Sigmoid colon (tissue), 7 donors: ENCODE measurements around the gene PTPRN. TPM values are rescaled to one million over a fixed set of nuclear protein-coding genes. Genes with fewer than 3 reads are reported as not detected.
"Not testable (repeated sequence)": the region's sequence is repeated elsewhere in the genome, so short reads cannot be mapped to it uniquely, and the experiment has no call there.

Experiments used
- DNase-seq: peaks from one replicate; pipeline ENCODE4 v3.0.0-alpha.2; 2019
- H3K27ac ChIP-seq, 4 donors: fragments of 200-600 bp; sonication (generic); one replicate each; pipeline ENCODE4 v1.5.1; 2016 to 2019; ENCODE audit warnings: mild to moderate bottlenecking in 1 of 4
- H3K27me3 ChIP-seq, 3 donors: fragments of 200-600 bp; sonication (generic); one replicate each; pipeline ENCODE4 v1.5.1; 2019; ENCODE audit warnings: mild to moderate bottlenecking in 1 of 3
- H3K36me3 ChIP-seq, 4 donors: fragments of 200-600 bp; sonication (generic); one replicate each; pipeline ENCODE4 v1.5.1; 2016 to 2019
- H3K4me1 ChIP-seq, 4 donors: fragments of 200-600 bp; sonication (generic); one replicate each; pipeline ENCODE4 v1.5.1; 2017 to 2019
- H3K4me3 ChIP-seq, 4 donors: fragments of 200-600 bp; sonication (generic); one replicate each; pipeline ENCODE4 v1.5.1; 2017 to 2019; ENCODE audit warnings: mild to moderate bottlenecking in 2 of 4, moderate library complexity in 1 of 4
- H3K9me3 ChIP-seq, 4 donors: fragments of 200-600 bp in 3 of 4; sonication (generic) in 3 of 4; one replicate each; pipeline versions ENCODE4 v1.5.1 to v1.6.1; 2013 to 2019
- CTCF ChIP-seq, 4 experiments: fragments of 450-650 bp in 3 of 4; fragments of 200-600 bp in 1 of 4; IDR thresholded peaks; one replicate each; pipeline ENCODE4 v1.5.1; 2016 to 2019; ENCODE audit warnings: antibody characterized with exemption in 4 of 4, mild to moderate bottlenecking in 3 of 4, moderate library complexity in 2 of 4
- EP300 ChIP-seq, 4 donors: sonication (generic); formaldehyde crosslinking; IDR thresholded peaks; one replicate each; pipeline ENCODE4 v1.6.1; 2017; ENCODE audit warnings: antibody characterized with exemption in 4 of 4
- POLR2A ChIP-seq, 2 donors: fragments of 450-650 bp; IDR thresholded peaks; one replicate each; pipeline ENCODE4 v1.6.1; 2016; ENCODE audit warnings: antibody characterized with exemption in 2 of 2, mild to moderate bottlenecking in 2 of 2, moderate library complexity in 2 of 2
- POLR2AphosphoS5 ChIP-seq, 4 donors: sonication (generic); formaldehyde crosslinking; IDR thresholded peaks; one replicate each; pipeline ENCODE4 v1.6.1; 2017; ENCODE audit warnings: antibody characterized with exemption in 4 of 4
- WGBS, 2 donors: extraction: QIAGEN DNeasy Blood & Tissue Kit; methylation state at CpG; one replicate each; pipeline ENCODE4 v1.1.7; 2013; 5-methylcytosine and 5-hydroxymethylcytosine counted together
- intact Hi-C: fragments of 100-400 bp; cut with DNase I; formaldehyde crosslinking; loops from one replicate; pipeline ENCODE4 v1.15.1; 2023
- polyA plus RNA-seq, 3 donors: library from polyadenylated mRNA; stranded (reverse); fragments of 200-250 nt; gene quantifications; one replicate each; pipeline ENCODE4 v1.2.3, GENCODE V29; 2013
- total RNA-seq, 4 donors: library from RNA; depleted of rRNA; stranded (reverse); fragments of >200 nt; gene quantifications; one replicate each; pipeline ENCODE4 v1.1.0, GENCODE V29; 2016
- donor health status: healthy with polysubstance abuse.
- donor health status: Bipolar disorder and iron deficiency.
- donor health status: healthy.

PTPRN gene
- total and polyA plus RNA-seq, 7 donors: 1.2 to 8.8 (median 7.8) TPM; not detected in 2

- Histone ChIP-seq H3K9me3 (no peaks in the 10 kb centered on the region), H3K4me3 (no peak overlapping the region), H3K4me1 (no peaks in the 10 kb centered on the region), H3K36me3 (no peaks in the 10 kb centered on the region), H3K27ac (no peak overlapping the region), H3K27me3 (peaks cover 0 to 20% (median 4%) of the 10 kb centered on the region in 3 donors)
- no peak for DNase-seq
- WGBS, 2 donors: 75 to 91% methylated on average over 16 of the region's 16 CpGs
- no peak for TF ChIP-seq EP300 (IDR thresholded peaks at IDR 0.05)
- TF ChIP-seq CTCF (IDR thresholded peaks at IDR 0.05): no peak
- intact Hi-C loops: no loop called here
These were observed 5.7 kb upstream of the PTPRN start for GRCh38 chr2:219314804-219315468.

GRCh38 chr2:219312683-219313263, 3.6 kb upstream of the PTPRN start:
- H3K9me3 ChIP-seq, H3K27ac ChIP-seq, H3K36me3 ChIP-seq, DNase-seq, H3K4me3 ChIP-seq, intact Hi-C loops: not testable (repeated sequence)
- peaks cover 11 to 42% (median 25%) of the 10 kb centered on the region in 3 donors for H3K27me3 ChIP-seq
- peaks cover 0 to 10% (median 5%) of the 10 kb centered on the region in 4 donors for H3K4me1 ChIP-seq
- 88 to 93% methylated on average over 49 of the region's 49 CpGs for WGBS, 2 donors

GRCh38 chr2:219308142-219309101, 779 bp downstream of the PTPRN start:
- no peak for DNase-seq
- WGBS, 2 donors: 6 to 15% methylated on average over 45 of the region's 45 CpGs
- no peak overlapping the region for H3K27ac ChIP-seq
- no peaks in the 10 kb centered on the region for H3K36me3 ChIP-seq
- H3K4me3 ChIP-seq: no peak overlapping the region
- peaks cover 0 to 10% (median 5%) of the 10 kb centered on the region in 4 donors for H3K4me1 ChIP-seq
- H3K9me3 ChIP-seq: no peaks in the 10 kb centered on the region
- TF ChIP-seq CTCF (IDR thresholded peaks at IDR 0.05) (no peak), EP300 (IDR thresholded peaks at IDR 0.05) (no peak), POLR2A (IDR thresholded peaks at IDR 0.05) (no peak), POLR2AphosphoS5 (IDR thresholded peaks at IDR 0.05) (no peak)
- intact Hi-C loops: no loop called here
- peaks cover 11 to 63% (median 29%) of the 10 kb centered on the region in 3 donors for H3K27me3 ChIP-seq

- 77 to 88% methylated on average over 1 of the region's 1 CpG for WGBS, 2 donors
- Histone ChIP-seq H3K27me3 (peaks cover 11 to 67% (median 29%) of the 10 kb centered on the region in 3 donors), H3K27ac (no peak overlapping the region), H3K9me3 (no peaks in the 10 kb centered on the region), H3K4me1 (peaks cover 0 to 10% (median 5%) of the 10 kb centered on the region in 4 donors), H3K36me3 (no peaks in the 10 kb centered on the region), H3K4me3 (no peak overlapping the region)
- no peak for DNase-seq
- intact Hi-C loops: no loop called here
- TF ChIP-seq CTCF (IDR thresholded peaks at IDR 0.05) (no peak), POLR2AphosphoS5 (IDR thresholded peaks at IDR 0.05) (no peak), EP300 (IDR thresholded peaks at IDR 0.05) (no peak), POLR2A (IDR thresholded peaks at IDR 0.05) (no peak)
These were observed 3.2 kb downstream of the PTPRN start for GRCh38 chr2:219306047-219306446.

- TF ChIP-seq EP300 (IDR thresholded peaks at IDR 0.05): no peak
- no peak for TF ChIP-seq POLR2A (IDR thresholded peaks at IDR 0.05)
- TF ChIP-seq CTCF (IDR thresholded peaks at IDR 0.05): no peak
- no peak for TF ChIP-seq POLR2AphosphoS5 (IDR thresholded peaks at IDR 0.05)
- 57% methylated on average over 2 of the region's 2 CpGs for WGBS, 2 donors
These were observed 5.0 kb downstream of the PTPRN start for GRCh38 chr2:219304223-219304622.

More at GRCh38 chr2:219304223-219304622, 5.0 kb downstream of the PTPRN start:
- Histone ChIP-seq H3K9me3 (no peaks in the 10 kb centered on the region), H3K27ac (no peak overlapping the region), H3K27me3 (peaks cover 9 to 56% (median 24%) of the 10 kb centered on the region in 3 donors), H3K36me3 (no peaks in the 10 kb centered on the region), H3K4me1 (peaks cover 0 to 10% (median 5%) of the 10 kb centered on the region in 4 donors), H3K4me3 (no peak overlapping the region)
- intact Hi-C loops: loop anchor here (5.0 kb wide), 1 partner anchor 37 kb away; no protein-coding TSS in a partner anchor
- DNase-seq: no peak
